ENCODE results near the gene PLK1.

DNA sequence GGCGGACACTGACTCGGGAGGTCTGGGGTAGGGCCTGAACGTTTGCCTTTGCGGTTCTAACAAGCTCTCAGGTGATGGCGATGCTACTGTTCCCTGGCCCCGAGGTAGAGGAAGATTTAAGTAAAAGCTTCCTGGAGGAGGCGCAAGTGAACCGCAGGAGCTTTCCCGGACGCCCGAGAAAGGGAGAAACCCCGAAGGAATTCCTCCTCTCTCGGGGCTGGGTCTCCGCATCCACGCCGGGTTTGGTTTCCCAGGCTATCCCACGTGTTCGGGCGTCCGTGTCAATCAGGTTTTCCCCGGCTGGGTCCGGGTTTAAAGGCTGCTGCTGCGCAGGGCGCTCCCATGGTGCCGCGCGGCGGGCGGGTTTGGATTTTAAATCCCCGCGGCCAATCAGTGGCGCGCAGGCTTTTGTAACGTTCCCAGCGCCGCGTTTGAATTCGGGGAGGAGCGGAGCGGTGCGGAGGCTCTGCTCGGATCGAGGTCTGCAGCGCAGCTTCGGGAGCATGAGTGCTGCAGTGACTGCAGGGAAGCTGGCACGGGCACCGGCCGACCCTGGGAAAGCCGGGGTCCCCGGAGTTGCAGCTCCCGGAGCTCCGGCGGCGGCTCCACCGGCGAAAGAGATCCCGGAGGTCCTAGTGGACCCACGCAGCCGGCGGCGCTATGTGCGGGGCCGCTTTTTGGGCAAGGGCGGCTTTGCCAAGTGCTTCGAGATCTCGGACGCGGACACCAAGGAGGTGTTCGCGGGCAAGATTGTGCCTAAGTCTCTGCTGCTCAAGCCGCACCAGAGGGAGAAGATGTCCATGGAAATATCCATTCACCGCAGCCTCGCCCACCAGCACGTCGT is at the start of gene PLK1:
- TF ChIP-seq CTCF (CRISPR knock-in tag; IDR thresholded peaks at IDR 0.05): peak; percentile 57
- TF ChIP-seq, protein P1, sequence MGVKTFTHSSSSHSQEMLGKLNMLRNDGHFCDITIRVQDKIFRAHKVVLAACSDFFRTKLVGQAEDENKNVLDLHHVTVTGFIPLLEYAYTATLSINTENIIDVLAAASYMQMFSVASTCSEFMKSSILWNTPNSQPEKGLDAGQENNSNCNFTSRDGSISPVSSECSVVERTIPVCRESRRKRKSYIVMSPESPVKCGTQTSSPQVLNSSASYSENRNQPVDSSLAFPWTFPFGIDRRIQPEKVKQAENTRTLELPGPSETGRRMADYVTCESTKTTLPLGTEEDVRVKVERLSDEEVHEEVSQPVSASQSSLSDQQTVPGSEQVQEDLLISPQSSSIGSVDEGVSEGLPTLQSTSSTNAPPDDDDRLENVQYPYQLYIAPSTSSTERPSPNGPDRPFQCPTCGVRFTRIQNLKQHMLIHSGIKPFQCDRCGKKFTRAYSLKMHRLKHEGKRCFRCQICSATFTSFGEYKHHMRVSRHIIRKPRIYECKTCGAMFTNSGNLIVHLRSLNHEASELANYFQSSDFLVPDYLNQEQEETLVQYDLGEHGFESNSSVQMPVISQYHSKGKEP (CRISPR knock-in tag; IDR thresholded peaks at IDR 0.05): peak; percentile 76; the same call in 1 of the 2 replicates
- TF ChIP-seq, protein P2, sequence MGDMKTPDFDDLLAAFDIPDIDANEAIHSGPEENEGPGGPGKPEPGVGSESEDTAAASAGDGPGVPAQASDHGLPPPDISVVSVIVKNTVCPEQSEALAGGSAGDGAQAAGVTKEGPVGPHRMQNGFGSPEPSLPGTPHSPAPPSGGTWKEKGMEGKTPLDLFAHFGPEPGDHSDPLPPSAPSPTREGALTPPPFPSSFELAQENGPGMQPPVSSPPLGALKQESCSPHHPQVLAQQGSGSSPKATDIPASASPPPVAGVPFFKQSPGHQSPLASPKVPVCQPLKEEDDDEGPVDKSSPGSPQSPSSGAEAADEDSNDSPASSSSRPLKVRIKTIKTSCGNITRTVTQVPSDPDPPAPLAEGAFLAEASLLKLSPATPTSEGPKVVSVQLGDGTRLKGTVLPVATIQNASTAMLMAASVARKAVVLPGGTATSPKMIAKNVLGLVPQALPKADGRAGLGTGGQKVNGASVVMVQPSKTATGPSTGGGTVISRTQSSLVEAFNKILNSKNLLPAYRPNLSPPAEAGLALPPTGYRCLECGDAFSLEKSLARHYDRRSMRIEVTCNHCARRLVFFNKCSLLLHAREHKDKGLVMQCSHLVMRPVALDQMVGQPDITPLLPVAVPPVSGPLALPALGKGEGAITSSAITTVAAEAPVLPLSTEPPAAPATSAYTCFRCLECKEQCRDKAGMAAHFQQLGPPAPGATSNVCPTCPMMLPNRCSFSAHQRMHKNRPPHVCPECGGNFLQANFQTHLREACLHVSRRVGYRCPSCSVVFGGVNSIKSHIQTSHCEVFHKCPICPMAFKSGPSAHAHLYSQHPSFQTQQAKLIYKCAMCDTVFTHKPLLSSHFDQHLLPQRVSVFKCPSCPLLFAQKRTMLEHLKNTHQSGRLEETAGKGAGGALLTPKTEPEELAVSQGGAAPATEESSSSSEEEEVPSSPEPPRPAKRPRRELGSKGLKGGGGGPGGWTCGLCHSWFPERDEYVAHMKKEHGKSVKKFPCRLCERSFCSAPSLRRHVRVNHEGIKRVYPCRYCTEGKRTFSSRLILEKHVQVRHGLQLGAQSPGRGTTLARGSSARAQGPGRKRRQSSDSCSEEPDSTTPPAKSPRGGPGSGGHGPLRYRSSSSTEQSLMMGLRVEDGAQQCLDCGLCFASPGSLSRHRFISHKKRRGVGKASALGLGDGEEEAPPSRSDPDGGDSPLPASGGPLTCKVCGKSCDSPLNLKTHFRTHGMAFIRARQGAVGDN (CRISPR knock-in tag; IDR thresholded peaks at IDR 0.05): peak; percentile 98
- TF ChIP-seq ZFP37 (CRISPR knock-in tag; IDR thresholded peaks at IDR 0.05; ENCODE audit: borderline replicate concordance): peak; percentile 68; the same call in 1 of the 2 replicates
- TF ChIP-seq ZNF781 (CRISPR knock-in tag; IDR thresholded peaks at IDR 0.05; ENCODE audit: borderline replicate concordance, not compliant biosample characterization): peak; percentile 56
- no peak for TF ChIP-seq MAZ (IDR thresholded peaks at IDR 0.05; ENCODE audit: borderline replicate concordance, low read depth, low read length)
- peak; percentile 62 for TF ChIP-seq MAZ (CRISPR knock-in tag; IDR thresholded peaks at IDR 0.05; ENCODE audit: low read depth)
- TF ChIP-seq FOXM1 (CRISPR knock-in tag; IDR thresholded peaks at IDR 0.05): peak; percentile 99

Data from HepG2 (cell line).